Adrenal gland (tissue), 12 donors: ENCODE measurements around the gene DRC3. TPM values are rescaled to one million over a fixed set of nuclear protein-coding genes. Genes with fewer than 3 reads are reported as not detected.

Experiments
- DNase-seq, 7 donors: peaks; one replicate each; pipeline ENCODE4 v3.0.0-alpha.2; 2019 to 2020
- H3K27ac ChIP-seq, 5 donors: fragments of 200-600 bp; sonication (generic) in 4 of 5; 1 replicate in 3 of 5; 2 replicates in 2 of 5; pipeline versions ENCODE4 v1.5.1 to v1.8.0; 2016 to 2020; ENCODE audit warnings: mild to moderate bottlenecking in 1 of 5
- H3K27me3 ChIP-seq: fragments of 200-600 bp; 2 replicates; pipeline ENCODE4 v1.8.0; 2021
- H3K36me3 ChIP-seq, 2 donors: fragments of 200-600 bp; replicated peaks in 1 of 2; 1 replicate in 1 of 2; 2 replicates in 1 of 2; pipeline versions ENCODE4 v1.5.1 to v1.8.0; 2018 to 2022
- H3K4me1 ChIP-seq, 2 donors: fragments of 200-600 bp; replicated peaks in 1 of 2; 1 replicate in 1 of 2; 2 replicates in 1 of 2; pipeline versions ENCODE4 v1.5.1 to v1.8.0; 2018 to 2021
- H3K4me3 ChIP-seq, 4 donors: fragments of 200-600 bp; sonication (generic) in 3 of 4; one replicate each; pipeline ENCODE4 v1.5.1; 2016 to 2018
- H3K9me3 ChIP-seq, 3 donors: fragments of 200-600 bp; sonication (generic) in 1 of 3; replicated peaks in 1 of 3; 1 replicate in 2 of 3; 2 replicates in 1 of 3; pipeline versions ENCODE4 v1.5.1 to v1.8.0; 2016 to 2021
- POLR2A ChIP-seq, 2 donors: fragments of 450-650 bp; IDR thresholded peaks; one replicate each; pipeline ENCODE4 v1.6.1; 2017; ENCODE audit warnings: antibody characterized with exemption in 2 of 2, mild to moderate bottlenecking in 2 of 2, moderate library complexity in 1 of 2
- WGBS, 4 donors: extraction: QIAGEN DNeasy Blood & Tissue Kit in 2 of 4; methylation state at CpG; one replicate each; pipeline versions ENCODE4 v1.1.5 to v1.1.7; 2013 to 2017; 5-methylcytosine and 5-hydroxymethylcytosine counted together
- intact Hi-C, 2 donors: fragments of 100-400 bp; cut with DNase I; formaldehyde crosslinking; loops; one replicate each; pipeline versions ENCODE4 v1.14.1 to v1.15.0; 2022 to 2023
- polyA plus RNA-seq, 3 donors: library from polyadenylated mRNA; stranded (reverse); fragments of 200-250 nt in 2 of 3; fragments of 350-450 nt in 1 of 3; fragmentation: Illumina TruSeq in 1 of 3; extraction: RNeasy Lipid Tissue Mini Kit (QIAGEN cat#74804) in 1 of 3; gene quantifications; one replicate each; pipeline ENCODE4 v1.2.3, GENCODE V29; 2013 to 2014
- total RNA-seq, 9 donors: library from RNA; depleted of rRNA in 4 of 9; stranded (reverse); fragments of >200 nt in 4 of 9; fragments of 120-200 nt in 1 of 9; fragmentation: NEBNext Ultra II Directional in 1 of 9; extraction: Animal tissue kit (Norgen Biotek cat#: 25700) in 1 of 9; gene quantifications; one replicate each; pipeline versions ENCODE4 v1.1.0 to v1.2.4, GENCODE V29; 2013 to 2023
- TF ChIP-seq, protein P1 (sequence below), 6 experiments: fragments of 450-650 bp in 4 of 6; fragments of 200-600 bp in 2 of 6; sonication (generic) in 1 of 6; IDR thresholded peaks; 1 replicate in 5 of 6; 2 replicates in 1 of 6; pipeline versions ENCODE4 v1.5.1 to v1.8.0; 2016 to 2021; ENCODE audit warnings: antibody characterized with exemption in 6 of 6, mild to moderate bottlenecking in 2 of 6, moderate library complexity in 1 of 6
- donor health status: healthy with polysubstance abuse.
- donor health status: Bipolar disorder and iron deficiency.
- donor health status: DM: yes; HTN: yes; CAD: no.
- donor health status: DM: no; HTN: no; CAD: no.
- donor health status: DM: no; HTN: no; CAD: no.
- donor health status: DM: yes; HTN: yes; CAD: no.

Gene DRC3
- total and polyA plus RNA-seq, 12 donors: 0.17 to 21.3 (median 3.6) TPM

DNA sequence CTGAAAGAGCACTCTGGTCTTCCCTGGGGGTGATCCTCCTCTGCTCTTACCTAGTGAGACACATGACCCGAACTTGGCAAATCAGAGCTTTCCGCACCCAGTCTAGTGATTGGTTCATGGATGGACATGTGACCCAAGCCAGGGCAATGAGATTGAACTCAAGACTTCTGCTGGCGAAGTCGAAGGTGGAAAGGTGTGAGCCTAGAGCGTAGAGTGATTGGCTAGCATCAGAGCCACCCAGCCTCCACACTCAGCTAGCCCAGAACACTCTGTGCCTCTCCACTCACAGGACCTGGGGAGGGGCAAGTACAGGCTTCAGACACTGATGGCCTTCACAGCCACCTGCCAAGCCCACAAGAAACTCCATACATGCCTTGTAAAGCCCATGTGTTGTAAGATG, 48.7 kb downstream of the DRC3 start:
- no peak for DNase-seq
- no peak overlapping the region for H3K27ac ChIP-seq
- 84 to 98% (median 96%) methylated on average over 4 to 5 of the region's 5 CpGs for WGBS, 4 donors
- no peaks in the 10 kb centered on the region for H3K9me3 ChIP-seq
- H3K27me3 ChIP-seq: no peaks in the 10 kb centered on the region
- intact Hi-C loops: loop anchor here in 1 of 2 donors (10.0 kb wide), 2 partner anchors 137 to 217 kb away; no protein-coding TSS in a partner anchor
- H3K36me3 ChIP-seq: peaks cover 0 to 18% of the 10 kb centered on the region in 2 donors
- TF ChIP-seq, protein P1, sequence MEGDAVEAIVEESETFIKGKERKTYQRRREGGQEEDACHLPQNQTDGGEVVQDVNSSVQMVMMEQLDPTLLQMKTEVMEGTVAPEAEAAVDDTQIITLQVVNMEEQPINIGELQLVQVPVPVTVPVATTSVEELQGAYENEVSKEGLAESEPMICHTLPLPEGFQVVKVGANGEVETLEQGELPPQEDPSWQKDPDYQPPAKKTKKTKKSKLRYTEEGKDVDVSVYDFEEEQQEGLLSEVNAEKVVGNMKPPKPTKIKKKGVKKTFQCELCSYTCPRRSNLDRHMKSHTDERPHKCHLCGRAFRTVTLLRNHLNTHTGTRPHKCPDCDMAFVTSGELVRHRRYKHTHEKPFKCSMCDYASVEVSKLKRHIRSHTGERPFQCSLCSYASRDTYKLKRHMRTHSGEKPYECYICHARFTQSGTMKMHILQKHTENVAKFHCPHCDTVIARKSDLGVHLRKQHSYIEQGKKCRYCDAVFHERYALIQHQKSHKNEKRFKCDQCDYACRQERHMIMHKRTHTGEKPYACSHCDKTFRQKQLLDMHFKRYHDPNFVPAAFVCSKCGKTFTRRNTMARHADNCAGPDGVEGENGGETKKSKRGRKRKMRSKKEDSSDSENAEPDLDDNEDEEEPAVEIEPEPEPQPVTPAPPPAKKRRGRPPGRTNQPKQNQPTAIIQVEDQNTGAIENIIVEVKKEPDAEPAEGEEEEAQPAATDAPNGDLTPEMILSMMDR (IDR thresholded peaks at IDR 0.05): no peak
- TF ChIP-seq POLR2A (IDR thresholded peaks at IDR 0.05): no peak
- peaks cover 16 to 18% of the 10 kb centered on the region in 2 donors for H3K4me1 ChIP-seq
- no peak overlapping the region for H3K4me3 ChIP-seq

DNA sequence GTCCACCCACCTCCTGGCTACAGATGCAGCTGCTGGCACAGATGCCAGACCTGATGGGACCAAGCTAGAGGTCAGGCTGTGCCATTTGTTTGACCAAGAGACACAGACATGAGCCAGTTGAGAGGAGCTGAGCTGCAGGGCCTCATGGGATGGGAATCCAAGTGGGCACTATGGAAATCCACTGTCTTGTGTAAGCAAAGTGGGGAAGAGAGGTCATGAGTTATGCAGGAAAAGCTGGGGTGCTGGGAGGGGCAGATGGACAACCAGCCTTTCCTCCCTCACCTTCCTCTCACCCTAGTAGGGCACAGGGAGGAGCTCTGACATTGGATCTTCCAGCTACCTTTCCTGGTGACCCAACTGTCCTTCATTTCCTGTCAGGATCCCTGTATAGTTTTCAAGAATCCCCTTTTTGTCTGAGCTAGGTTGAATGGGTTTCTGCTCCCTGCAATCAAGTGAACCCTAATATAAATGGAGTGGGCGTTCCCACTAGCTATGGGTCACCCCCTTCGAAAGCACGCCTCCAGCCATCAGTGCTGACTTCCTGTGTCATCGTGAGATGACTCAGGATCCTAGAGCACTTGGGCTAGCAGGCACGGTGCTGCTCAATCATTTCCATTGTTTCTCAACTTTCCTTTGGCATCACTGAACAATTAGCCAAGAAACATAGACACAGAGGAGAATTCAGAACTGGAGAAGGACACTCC, 52.7 kb downstream of the DRC3 start:
- intact Hi-C loops: loop anchor here in 1 of 2 donors (10.0 kb wide), 2 partner anchors 141 to 221 kb away; no protein-coding TSS in a partner anchor
- 62 to 77% (median 67%) methylated on average over 5 of the region's 5 CpGs for WGBS, 4 donors
- no peak overlapping the region for H3K4me3 ChIP-seq
- no peaks in the 10 kb centered on the region for H3K9me3 ChIP-seq
- DNase-seq: no peak
- H3K27ac ChIP-seq: peak overlapping the region in 1 of 5 donors; percentile 55
- H3K4me1 ChIP-seq: no peaks in the 10 kb centered on the region
- peaks cover 0 to 18% of the 10 kb centered on the region in 2 donors for H3K36me3 ChIP-seq
- no peak for TF ChIP-seq POLR2A (IDR thresholded peaks at IDR 0.05)
- TF ChIP-seq, protein P1 (IDR thresholded peaks at IDR 0.05): no peak
- no peaks in the 10 kb centered on the region for H3K27me3 ChIP-seq

GRCh38 chr17:18025945-18026776, 53.5 kb downstream of the DRC3 start:
- Histone ChIP-seq H3K36me3 (peaks cover 0 to 13% of the 10 kb centered on the region in 2 donors), H3K27ac (peak overlapping the region in 1 of 5 donors; percentile 55), H3K4me3 (no peak overlapping the region), H3K9me3 (no peaks in the 10 kb centered on the region), H3K27me3 (no peaks in the 10 kb centered on the region), H3K4me1 (no peaks in the 10 kb centered on the region)
- peak in 2 of 7 donors; percentile 42 to 92 for DNase-seq
- TF ChIP-seq POLR2A (IDR thresholded peaks at IDR 0.05): no peak
- TF ChIP-seq, protein P1 (IDR thresholded peaks at IDR 0.05): no peak
- 80 to 87% (median 83%) methylated on average over 6 to 11 of the region's 11 CpGs for WGBS, 4 donors
- intact Hi-C loops: loop anchor here in 1 of 2 donors (10.0 kb wide), 2 partner anchors 141 to 221 kb away; no protein-coding TSS in a partner anchor

DNA sequence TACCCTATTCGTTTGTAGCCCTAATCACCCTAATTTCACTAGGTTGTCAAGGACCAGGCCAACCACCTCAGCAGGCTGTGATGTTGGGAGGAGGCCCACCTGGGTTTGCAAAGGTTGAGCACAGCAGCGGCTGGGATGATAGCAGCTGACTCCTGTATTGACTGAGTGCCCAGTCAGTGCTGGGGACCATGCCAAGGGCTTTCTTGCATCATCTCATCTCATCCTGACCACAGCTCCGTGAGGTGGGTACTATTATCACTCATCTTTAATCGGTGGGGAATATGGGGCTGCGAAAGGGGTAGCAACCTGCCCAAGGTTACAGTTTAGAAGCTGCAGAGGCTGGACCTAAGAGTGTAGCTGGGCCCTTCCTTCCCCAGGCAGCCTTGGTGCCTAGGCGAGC, 54.6 kb downstream of the DRC3 start:
- peak in 5 of 7 donors; percentile 47 to 63 (median 61) for DNase-seq
- 69 to 81% (median 75%) methylated on average over 6 of the region's 6 CpGs for WGBS, 4 donors
- no peaks in the 10 kb centered on the region for H3K27me3 ChIP-seq
- TF ChIP-seq, protein P1 (IDR thresholded peaks at IDR 0.05): no peak
- TF ChIP-seq POLR2A (IDR thresholded peaks at IDR 0.05): no peak
- H3K27ac ChIP-seq: peak overlapping the region in 1 of 5 donors; percentile 45
- no peaks in the 10 kb centered on the region for H3K4me1 ChIP-seq
- intact Hi-C loops: loop anchor here in 1 of 2 donors (10.0 kb wide), 2 partner anchors 142 to 222 kb away; no protein-coding TSS in a partner anchor
- H3K4me3 ChIP-seq: no peak overlapping the region
- no peaks in the 10 kb centered on the region for H3K9me3 ChIP-seq
- peaks cover 0 to 7% of the 10 kb centered on the region in 2 donors for H3K36me3 ChIP-seq
